ENCODE results near the gene CCDC154.

Gene CCDC154

DNA sequence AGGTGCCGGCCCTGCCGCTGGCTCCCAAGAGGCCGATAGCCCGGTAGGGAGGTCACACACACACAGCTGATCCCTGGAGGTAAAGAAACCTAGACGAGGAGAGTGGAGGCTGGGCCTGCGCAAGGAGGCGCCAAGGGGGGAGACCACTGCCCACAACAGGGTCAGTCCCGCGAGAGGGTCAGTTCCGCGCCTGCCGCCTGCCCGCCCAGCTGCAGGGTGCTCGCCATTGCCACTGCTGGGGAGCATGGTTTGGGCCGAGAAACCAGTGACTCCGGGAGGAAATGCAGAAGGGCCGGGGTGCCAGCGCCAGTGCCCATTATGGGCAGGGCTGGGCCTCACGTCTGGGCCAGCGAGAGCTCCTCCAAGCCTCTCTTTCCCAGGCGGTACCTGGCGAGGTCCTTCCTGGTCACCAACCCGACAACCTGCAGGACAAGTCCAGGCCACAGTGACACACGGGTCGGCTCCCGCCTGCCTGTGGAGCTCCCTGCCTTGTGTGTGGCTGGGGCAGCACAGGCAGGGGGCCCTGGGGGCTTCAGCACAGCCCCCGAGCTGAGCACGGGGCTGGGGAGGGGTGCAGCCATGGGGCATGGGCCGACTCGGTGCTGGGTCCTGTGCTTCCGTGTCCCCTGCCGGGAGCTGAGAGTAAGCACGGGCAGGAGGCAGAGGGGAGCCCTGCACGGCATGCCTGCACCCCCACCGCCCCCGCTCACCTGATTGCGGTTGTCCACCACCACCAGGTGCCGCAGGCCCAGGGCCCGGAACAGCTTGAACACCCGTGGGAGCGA, 2.1 kb upstream of the CCDC154 start:
- Histone ChIP-seq H3K4me3 (ENCODE audit: low read depth, low read length) (no peak overlapping the region), H3K9me3 (no peaks in the 10 kb centered on the region), H3K4me1 (no peaks in the 10 kb centered on the region), H3K27me3 (no peaks in the 10 kb centered on the region), H3K36me3 (peaks cover 19% of the 10 kb centered on the region)
- TF ChIP-seq, protein P1, sequence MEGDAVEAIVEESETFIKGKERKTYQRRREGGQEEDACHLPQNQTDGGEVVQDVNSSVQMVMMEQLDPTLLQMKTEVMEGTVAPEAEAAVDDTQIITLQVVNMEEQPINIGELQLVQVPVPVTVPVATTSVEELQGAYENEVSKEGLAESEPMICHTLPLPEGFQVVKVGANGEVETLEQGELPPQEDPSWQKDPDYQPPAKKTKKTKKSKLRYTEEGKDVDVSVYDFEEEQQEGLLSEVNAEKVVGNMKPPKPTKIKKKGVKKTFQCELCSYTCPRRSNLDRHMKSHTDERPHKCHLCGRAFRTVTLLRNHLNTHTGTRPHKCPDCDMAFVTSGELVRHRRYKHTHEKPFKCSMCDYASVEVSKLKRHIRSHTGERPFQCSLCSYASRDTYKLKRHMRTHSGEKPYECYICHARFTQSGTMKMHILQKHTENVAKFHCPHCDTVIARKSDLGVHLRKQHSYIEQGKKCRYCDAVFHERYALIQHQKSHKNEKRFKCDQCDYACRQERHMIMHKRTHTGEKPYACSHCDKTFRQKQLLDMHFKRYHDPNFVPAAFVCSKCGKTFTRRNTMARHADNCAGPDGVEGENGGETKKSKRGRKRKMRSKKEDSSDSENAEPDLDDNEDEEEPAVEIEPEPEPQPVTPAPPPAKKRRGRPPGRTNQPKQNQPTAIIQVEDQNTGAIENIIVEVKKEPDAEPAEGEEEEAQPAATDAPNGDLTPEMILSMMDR (IDR thresholded peaks at IDR 0.05; ENCODE audit: low read depth, low read length): no peak
- no peak for DNase-seq

DNA sequence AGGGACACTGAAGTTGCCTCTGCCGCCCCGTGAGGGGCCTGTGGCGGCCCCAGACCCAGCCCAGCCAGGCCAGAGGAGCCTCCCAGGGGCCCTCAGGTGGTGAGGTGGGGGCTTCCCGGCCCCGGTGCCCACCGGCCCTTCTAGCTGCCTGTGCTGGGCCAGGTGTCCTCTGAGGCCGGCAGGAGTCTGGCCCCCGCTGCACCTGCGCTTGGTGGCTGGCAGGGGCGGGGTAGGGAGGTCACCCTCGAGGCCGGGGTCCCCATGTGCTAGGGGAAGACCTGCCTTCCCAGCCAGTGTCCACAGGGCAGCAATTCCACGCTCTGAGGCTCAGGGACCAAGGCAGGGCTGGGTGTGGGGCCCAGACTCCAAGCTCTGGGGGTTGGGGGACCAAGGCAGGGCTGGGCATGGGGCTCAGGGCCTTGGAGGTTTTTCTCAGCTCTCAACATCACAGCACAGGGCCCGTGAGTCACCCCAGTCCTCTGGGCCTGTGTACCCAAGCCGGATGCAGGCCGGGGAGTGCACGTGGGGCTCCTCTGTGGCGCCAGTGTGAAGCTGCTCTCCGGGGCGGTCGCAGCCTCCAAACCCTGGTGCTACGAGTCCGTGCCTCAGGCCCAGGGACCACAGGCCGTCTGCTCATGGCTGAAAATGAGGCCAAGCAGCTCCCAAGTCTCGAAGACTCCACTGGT, 1.3 kb upstream of the CCDC154 start:
- TF ChIP-seq, protein P1 (IDR thresholded peaks at IDR 0.05; ENCODE audit: low read depth, low read length): no peak
- Histone ChIP-seq H3K9me3 (no peaks in the 10 kb centered on the region), H3K4me3 (ENCODE audit: low read depth, low read length) (no peak overlapping the region), H3K36me3 (peaks cover 17% of the 10 kb centered on the region), H3K27me3 (no peaks in the 10 kb centered on the region), H3K4me1 (no peaks in the 10 kb centered on the region)
- DNase-seq: no peak

GRCh38 chr16:1444730-1445517, 568 bp upstream of the CCDC154 start:
- Histone ChIP-seq H3K4me3 (ENCODE audit: low read depth, low read length) (no peak overlapping the region), H3K27me3 (no peaks in the 10 kb centered on the region), H3K9me3 (no peaks in the 10 kb centered on the region), H3K36me3 (peaks cover 17% of the 10 kb centered on the region), H3K4me1 (no peaks in the 10 kb centered on the region)
- DNase-seq: no peak
- TF ChIP-seq, protein P1 (IDR thresholded peaks at IDR 0.05; ENCODE audit: low read depth, low read length): no peak

GRCh38 chr16:1443403-1443973, 868 bp downstream of the CCDC154 start:
- no peak for DNase-seq
- TF ChIP-seq, protein P1 (IDR thresholded peaks at IDR 0.05; ENCODE audit: low read depth, low read length): no peak
- H3K9me3 ChIP-seq: no peaks in the 10 kb centered on the region

DNA sequence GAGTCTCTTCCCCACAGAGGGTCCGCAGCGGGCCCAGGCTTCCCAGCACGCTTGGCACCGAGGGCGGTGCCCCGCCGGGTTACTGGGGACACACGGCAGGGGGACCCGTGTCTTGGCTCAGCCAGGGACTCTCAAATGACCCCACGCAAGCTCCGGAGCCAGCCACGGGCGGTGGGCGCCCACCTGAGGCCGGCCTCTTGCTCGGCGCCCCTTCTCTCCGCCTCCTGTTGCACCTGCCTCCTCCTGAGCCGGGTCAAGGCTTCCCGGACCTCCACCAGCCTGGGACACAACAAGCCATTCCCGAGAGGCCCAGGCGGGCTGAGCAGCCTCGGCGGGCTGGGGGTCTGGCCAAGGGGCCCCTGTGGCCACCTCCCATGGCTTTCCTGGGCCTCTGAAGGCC, 1.7 kb downstream of the CCDC154 start:
- no peaks in the 10 kb centered on the region for H3K27me3 ChIP-seq
- TF ChIP-seq, protein P1 (IDR thresholded peaks at IDR 0.05; ENCODE audit: low read depth, low read length): no peak

More at GRCh38 chr16:1443403-1443973, 868 bp downstream of the CCDC154 start:
- H3K36me3 ChIP-seq: peaks cover 17% of the 10 kb centered on the region; the same call in 1 of the 2 replicates
- no peak overlapping the region for H3K4me3 ChIP-seq (ENCODE audit: low read depth, low read length)
- no peaks in the 10 kb centered on the region for H3K4me1 ChIP-seq
- no peaks in the 10 kb centered on the region for H3K27me3 ChIP-seq

More for the DNA sequence above, 1.7 kb downstream of the CCDC154 start:
- DNase-seq: no peak
- Histone ChIP-seq H3K4me1 (peaks cover 6% of the 10 kb centered on the region; the same call in 1 of the 2 replicates), H3K4me3 (ENCODE audit: low read depth, low read length) (no peak overlapping the region), H3K36me3 (peaks cover 11% of the 10 kb centered on the region; the same call in 1 of the 2 replicates), H3K9me3 (no peaks in the 10 kb centered on the region)

Measured in BE2C (cell line).